HT1080 (cell line): ENCODE data around the gene GNA12. TPM values are rescaled to one million over a fixed set of nuclear protein-coding genes. Genes with fewer than 3 reads are reported as not detected.

Experiments
- DNase-seq: peaks from one replicate; pipeline ENCODE4 v3.0.0-alpha.2; 2015; ENCODE audit warnings: low read depth
- total RNA-seq: library from RNA; depleted of rRNA; stranded (reverse); fragments of >200 nt; shearing (Covaris generic); gene quantifications from 2 replicates; pipeline ENCODE4 v1.2.3, GENCODE V29; 2014

Gene GNA12
- total RNA-seq, 1 experiment from 2014 or later, result 25.1 TPM

DNA sequence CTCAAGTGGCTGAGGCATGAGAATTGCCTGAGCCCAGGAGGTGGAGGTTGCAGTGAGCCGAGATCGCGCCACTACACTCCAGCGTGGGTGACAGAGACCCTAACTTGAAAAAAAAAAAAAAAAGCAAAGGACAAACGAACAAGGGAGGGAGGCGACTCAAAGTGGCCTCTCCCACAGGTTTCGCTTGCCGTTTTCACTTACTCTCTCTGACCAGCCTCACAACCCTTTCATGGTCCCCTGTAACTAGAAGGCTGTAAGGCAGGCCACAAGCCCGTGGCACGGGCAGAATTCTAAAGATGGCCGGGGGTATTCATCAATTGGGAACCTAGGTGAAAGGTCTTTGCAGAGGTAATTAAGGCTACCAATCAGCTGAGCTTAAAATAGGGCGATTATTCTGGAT lies 25.5 kb downstream of the GNA12 start:
- no peak for DNase-seq

DNA sequence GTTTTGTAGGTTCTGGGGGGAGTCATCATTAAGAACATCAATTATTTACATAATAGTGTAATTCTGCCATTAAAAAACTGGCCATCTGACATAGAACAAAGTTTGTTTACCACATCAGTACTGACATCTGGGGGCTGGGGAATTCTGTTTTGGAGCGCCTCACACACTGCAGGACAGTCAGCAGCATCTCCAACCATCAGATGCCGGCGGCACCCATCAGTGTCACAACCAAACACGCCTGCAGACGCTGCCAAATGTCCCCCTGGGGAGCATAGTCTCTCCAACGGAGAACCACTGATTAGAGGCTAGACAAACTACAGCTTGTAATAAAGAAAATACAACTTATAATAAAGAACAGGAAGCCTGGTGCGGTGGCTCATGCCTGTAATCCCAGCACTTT lies 26.0 kb downstream of the GNA12 start:
- no peak for DNase-seq

DNA sequence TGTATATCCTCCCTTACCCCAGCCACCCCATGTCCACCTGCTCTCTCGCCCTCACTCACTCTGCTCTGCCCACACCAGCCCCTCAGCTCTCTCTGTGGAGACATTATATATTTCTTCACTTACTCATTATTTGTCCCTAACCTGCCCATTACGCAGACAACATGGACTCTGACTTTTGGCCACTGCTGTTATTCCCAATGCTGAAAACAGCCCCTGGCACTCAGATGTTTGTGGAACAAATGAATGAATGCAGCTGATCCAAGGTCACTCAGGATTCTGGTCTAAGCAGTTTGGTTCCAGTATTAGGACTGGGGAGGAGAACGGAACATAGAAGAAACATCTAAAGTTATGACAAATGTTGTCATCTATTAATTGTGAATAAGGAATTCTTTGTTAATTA lies 26.7 kb downstream of the GNA12 start:
- no peak for DNase-seq

DNA sequence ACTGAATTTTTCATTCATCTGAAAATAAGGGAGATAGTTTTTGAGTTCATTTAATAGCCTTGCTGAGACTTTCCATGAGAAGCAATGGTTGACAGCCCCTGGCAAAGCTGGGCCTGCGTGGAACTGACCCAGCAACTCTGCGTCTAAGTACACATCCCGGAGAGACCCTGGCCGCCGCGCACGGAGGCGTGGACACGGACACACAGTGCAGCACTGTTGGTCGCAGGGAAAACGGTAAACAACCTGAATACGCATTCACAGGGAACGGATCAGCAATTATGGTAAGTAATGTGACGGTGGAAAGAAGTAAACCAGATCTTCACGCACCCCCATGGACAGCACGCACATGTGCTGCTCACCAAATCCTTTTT lies 28.2 kb downstream of the GNA12 start:
- no peak for DNase-seq

DNA sequence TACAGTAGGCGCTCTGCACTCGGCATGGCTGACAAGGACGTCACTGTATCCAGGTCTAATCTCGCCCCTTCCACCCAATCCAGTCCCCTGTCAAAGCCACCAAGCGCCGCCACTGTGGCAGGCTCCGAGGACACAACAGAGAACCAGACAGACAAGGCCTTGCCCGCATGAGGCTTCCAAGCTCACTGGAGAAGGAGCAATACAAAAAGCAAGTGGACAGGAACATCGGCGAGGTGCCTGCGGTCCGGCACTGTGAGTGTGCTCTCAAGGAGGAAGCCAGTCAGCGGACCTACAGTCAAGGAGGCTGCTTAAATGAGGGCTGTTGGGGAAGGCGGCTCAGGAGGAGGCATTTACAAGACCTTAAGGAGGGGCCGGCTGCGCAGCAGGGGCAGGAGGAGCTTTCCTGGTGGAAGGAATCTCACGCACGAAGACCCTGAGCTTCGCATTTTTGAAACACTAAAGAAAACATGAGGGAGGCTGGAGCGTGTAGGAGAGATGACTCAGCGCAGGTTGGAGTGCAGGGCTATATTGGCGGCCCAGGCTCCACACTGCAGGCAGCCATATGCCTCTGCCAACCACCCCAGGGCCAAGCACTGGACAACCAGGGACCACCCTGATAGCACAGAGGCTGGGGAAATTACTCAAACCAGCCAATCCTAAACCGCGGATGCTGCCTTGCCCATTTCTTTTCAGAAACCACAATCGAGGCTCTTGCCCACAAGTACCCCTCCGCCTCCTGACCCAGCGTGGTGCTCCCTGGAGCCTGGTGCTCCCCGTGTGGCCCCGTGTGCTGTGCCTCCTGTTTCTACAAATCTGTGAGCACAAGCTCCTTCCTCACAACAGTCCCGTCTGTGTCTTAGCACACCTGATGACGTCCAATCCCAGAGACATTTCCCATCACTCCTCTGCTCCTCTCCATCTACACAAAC lies 28.9 kb downstream of the GNA12 start:
- DNase-seq, result no peak

DNA sequence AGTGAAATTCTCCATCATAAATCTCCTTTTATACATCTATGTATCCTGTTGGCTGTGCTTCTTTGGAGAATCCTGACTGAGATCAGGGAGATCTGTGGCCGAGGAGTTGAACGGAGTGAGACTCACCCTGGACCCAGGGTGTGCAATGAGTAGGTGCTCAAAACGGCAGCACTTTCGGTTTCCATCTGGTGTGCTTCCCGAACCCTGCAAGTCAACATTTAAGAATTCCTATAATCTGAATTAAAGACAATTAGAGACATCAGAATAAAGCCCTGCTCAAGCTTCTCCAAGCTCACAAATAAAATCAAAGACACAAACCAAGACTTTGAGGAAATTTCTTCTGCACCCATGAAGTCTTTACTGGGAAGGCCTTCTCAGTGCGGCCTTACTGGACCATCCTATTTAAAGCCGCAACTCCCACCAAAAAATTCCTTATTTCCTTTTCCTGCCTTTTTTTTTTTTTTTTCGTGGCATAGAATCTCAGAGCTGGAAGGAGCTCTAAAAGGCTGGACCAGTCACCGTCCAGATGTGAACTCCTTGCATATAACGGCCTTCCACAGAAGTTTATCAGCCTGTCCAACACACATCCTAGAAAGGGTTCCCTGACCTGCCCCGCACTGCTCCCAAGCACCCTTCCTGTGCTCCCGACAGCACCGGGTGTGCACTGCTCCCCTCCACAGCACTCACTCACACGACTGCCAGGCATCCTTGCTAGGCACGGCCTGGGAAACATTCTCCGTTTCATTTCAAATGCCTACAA lies 29.7 kb downstream of the GNA12 start:
- DNase-seq, result no peak

DNA sequence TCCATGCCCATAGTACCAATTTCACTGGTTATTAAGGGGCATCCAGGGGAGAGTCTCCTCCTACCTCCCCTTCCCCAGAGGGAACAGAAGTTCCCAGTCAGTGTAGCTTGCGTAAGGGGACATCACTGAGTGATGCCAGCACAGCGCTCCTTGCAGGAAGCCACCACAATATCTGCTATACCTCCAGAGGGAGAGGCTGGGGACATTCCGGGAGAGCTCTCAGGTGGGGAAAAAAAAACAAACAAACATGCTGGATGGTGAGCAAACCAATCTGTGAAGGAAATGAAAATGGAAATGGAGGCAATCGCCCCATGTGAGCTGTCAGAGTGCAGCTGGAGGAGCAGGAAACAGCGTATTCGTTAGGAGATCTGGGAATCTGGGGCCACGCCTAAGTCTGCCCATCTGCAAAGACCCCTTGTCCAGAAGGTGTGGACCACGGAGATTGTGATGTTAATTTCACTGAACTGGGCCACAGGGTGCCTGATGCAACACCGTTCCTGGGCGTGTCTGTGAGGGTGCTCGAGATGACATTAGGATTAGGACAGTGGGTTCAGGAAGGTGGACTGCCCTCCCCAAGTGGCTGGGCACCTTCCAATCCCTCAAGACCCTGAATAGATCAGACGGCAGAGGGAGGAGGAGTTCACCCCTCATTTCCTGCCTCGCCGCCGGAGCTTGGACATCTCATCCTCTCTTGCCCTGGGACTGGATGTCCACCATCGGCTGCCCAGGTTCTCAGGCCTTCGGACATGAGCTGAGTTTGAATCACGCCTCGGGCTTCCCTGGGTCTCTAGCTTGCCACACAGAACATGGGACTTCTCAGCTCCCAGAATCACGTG lies 30.5 kb downstream of the GNA12 start:
- no peak for DNase-seq

DNA sequence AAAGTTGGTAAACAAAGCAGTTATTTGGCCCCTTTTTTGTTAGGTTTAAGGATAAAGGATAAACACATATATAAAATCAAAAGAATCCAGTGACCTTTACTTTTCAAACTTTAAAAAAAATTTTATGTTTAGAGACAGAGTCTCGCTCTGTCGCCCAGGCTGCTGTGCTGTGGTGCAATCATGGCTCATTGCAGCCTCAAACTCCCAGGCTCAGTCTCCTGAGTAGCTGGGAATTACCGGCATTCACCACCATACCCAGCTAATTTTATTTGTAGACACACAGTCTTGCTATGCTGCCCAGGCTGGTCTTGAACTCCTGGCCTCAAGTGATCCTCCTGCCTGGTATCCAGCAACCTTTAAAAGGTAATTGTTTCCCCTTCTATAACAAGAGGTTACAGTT lies 31.3 kb downstream of the GNA12 start:
- DNase-seq, result no peak

DNA sequence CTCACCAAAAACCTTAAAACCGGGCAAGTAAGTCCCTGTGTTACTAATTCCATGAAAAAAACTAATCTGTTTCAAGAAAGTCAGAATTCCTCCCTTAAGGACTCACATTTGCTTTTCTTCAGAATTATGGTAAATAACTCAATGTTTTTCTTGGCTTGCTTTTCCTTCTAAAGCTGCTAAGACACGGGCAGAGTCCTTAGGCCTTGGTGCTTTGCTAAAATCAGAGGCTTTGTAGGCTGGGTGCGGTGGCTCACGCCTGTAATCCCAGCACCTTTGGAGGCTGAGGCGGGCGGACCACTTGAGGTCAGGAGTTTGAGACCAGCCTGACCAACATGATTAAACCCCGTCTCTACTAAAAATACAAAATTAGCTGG lies 32.0 kb downstream of the GNA12 start:
- no peak for DNase-seq

DNA sequence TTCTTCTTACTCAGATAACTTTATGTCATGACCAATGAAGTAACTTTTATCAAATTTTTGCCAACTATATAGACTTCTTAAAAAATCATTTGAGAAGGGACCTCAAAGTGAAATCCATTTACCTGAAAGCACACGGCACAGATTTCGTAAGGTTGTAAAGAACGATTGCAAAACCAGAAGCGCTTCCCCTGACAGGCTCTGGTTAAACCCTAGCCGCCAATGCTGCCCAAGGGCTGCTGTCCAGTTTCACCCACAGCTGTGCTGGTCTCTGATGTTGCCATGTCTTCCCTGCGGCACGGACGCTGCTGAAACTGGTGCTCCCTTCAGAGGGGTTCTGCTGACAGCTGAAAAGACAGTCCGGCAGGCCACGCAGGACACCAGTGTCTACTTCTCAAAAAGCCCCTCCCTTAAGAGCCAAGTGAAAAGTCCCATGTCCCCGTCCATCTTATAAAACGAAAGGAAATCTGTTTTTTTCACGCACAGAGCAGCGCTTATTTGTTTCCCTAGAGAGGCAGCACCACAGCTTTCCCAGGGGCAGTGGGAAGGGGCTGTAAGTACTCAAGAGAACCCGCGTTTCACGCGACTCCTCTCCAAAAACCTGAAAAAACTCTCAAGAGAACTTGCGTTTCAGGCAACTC lies 32.5 kb downstream of the GNA12 start:
- no peak for DNase-seq

DNA sequence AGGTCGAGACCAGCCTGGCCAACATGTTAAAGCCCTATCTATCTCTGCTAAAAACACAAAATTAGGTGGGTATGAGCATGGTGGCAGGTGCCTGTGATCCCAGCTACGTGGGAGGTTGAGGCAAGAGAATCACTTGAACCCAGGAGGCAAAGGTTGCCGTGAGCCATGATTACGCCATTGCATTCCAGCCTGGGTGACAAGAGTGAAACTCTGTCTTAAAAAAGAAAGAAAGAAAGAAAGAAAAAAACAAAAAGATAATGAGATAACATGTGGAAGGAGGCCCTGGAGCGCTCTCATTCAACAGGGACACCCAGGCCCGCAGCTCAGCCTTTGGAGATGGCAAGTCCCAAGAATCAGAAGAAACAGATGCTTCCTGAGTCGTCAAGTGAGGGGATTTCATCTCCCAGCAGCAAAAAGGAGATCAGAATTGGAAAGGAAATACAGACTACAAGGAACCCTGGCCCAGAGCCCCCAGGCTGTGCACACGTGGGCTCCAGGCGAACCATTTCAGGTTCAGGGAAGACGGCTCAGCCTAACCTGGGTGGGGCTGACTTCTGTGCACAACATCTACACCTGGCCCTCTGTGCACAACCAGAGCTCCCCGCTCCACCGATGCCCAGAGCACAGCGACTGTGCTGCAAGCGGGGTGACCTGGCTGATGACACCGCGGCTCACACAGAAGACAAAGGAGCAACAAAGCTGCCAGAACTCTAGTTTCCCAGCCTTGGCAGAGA lies 33.3 kb downstream of the GNA12 start:
- DNase-seq, result no peak

DNA sequence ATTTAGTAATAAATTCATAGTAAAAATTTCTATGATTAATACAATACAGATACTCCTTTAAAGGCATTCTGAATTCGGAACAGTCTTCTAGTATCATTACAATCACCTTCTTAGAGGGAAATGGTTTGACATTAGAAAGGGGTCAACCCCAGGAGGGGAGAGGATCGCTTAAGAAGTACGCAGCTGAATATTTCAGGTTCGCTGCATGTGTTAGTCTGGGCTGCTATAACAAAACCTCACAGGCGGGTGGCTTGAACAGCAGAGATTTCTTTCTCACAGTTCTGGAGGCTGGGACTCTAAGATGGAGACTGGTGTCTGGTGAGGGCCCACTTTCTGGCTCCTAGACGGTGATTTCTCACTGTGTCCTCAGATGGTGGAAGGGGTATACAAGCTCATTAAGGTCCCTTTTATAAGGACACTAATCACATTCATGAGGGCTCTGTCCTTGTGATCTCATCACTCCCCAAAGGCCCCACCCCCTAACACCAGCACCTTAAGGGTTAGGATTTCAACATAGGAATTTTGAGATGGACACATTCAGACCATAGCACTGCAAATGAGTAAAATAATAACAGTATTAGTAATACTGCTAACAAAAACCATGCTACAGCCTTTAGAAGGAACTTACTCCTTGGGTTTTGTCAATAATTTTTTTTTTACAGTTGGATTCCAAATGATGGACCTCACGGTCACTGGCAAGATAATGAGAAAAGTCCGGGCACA lies 34.0 kb downstream of the GNA12 start:
- DNase-seq, result no peak

DNA sequence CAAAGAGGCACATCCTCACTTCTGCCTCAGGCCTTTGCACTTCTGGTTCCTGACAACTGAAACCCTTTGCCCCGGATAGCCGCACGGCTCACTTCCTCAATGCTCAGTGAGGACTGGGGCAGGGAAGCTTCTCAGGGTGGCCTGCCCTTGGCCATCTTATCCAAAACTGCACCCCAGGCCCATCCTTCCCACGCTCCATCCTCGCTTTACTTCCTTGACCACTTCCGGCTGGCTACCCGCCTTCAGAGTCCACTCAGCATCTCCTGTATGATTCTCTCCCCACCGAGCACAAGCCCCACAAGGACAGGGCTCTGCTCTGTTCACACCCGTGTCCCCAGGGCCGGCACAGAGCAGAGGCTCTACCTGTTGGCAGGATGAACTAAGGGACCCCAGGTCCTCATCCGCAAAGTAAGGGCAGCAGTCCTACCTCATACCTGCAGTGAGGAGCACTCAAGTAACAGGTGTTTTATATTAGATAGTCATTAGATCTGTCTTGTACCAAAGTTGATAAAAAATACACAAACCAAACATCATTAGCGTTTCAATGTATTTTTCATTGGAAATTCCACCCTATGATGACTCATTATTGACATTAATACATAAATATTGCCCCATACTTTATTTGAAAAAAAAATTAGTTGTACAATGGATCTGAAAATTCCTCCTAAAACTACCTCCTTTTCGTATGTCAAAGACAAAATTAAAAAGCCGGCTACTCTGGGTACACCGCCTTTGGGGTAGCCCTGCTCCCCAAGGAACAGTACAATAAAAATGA lies 35.0 kb downstream of the GNA12 start:
- DNase-seq, result no peak

DNA sequence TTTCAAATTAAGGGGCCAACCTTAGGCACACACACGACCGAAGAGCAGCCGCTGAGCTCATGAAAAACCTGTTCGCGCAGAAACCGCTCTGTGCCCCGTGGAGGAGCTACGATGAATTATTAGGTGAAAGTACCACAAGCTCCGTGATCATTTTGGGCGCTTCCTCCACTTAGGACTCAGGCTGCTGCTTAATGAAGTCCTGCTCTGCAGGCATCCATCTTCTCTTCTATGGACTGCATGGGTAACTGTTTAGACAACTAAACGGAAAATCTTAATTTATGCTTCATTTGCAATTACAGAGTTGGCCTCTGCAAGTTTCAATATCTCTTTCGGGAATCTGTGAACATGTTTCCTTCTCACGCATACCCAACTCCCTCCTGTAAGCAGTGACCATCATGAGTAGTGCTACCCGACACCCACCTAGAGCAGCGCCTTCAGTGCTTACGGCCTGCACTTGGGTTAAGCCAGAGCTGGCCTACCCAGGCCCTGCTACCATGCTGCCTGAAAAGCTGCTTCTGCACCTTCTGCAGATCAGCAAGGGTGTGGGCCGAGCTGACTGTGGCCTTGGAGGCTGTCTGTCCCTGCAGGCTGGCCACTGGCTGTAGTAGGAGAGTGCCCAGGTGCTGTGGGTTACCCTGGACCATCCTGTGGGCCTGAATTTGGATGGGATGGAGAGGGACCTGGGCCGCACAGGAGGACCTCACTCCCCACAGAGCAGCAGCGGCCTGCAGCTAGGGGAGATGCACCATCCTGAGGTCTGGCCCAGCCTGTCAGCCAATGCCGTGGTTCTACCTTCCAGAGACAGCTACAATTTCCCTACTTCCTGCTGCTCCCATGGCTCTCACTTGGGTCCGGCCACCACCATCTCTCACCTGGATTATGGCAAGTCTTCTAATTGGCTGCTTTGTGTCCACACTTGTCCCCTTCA lies 36.0 kb downstream of the GNA12 start:
- no peak for DNase-seq

DNA sequence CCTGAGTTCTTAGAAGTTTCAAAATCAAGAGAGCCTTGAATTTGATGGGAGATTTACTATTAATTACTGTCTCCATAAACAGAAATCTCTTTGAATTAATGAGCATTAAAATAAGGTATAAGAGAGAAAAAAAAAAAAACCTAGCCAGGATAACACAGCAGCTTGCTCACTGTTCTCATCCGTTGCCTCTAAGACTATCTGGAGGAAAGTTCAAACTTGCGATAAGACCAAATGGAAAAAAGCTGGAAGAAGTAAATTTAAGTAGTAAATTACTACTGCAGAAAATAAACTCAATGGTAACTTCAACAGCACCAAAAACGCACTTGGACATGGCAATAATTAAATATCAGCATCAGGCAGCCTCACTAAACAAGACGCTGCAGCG lies 36.7 kb downstream of the GNA12 start:
- no peak for DNase-seq

DNA sequence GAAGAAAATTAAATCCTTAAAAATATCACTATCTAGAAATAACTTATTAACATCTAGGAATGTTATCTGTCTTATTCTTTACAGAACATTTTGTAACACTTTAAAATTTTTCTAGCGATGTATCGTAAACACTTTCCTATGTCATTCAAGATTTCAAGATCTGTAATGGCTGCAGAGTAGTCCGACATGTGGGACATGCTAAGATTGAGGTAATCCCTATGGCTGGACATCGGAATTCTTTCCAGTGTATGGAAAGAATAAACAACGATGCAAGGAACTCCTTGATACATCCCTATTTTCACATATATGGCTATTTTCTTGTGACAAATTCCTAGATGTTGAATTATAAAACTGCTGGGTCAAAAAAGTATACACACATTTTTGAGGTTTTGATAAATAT lies 37.5 kb downstream of the GNA12 start:
- DNase-seq, result no peak

DNA sequence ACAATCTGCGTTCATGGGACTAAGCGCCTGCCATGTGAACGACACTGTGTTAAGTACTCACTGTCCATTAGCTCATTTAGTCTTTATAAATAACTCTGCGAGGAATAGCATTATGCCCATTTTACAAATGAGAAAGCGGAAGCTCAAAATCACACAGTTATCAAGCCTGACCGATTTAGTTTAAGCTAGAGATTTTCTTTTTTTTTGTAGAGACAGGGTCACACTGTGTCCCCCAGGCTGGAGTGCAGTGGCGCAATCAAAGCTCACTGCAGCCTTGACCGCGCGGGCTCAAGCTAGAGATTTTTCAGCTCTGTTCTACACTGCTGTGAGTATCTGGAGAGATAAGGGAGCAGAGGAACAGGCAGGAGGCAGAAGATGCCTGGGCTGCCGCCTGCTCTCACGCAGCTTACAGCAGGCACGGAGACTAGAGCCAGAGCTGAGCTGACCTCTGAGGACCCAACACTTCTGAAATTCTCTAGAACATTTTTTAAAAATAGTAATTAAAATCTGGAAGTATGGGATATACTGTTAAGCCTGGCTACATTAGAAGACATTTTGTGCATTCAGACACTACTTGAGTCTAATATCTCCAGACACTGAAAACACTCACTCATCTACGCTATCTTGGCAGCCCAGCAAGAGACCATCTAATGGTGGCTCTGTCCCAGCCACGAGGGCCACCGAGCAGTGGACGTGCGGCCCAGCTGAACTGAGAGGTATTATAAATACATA lies 38.7 kb downstream of the GNA12 start:
- DNase-seq, result no peak
